B cell (primary cell): ENCODE data around the gene ZNF398. TPM values are rescaled to one million over a fixed set of nuclear protein-coding genes. Genes with fewer than 3 reads are reported as not detected.
A peak's percentile ranks its signal among the peaks of the same experiment; 100 is the strongest.

Experiments
- ATAC-seq: fragments of 200-7000 bp; cut with Tn5 transposase; one replicate; pipeline ENCODE4 v1.10.0; 2021; ENCODE audit warnings: low read depth, mild to moderate bottlenecking, moderate number of reproducible peaks, moderate library complexity
- CTCF ChIA-PET: fragments of 350-600 bp; sonication (Branson Sonifier 250); formaldehyde crosslinking; loops from one replicate; lab custom pipeline; 2021; ENCODE audit warnings: antibody characterized with exemption, inconsistent platforms; lab: Charles Lee
- POLR2A ChIA-PET: fragments of 350-600 bp; sonication (Branson Sonifier 250); formaldehyde crosslinking; loops from one replicate; lab custom pipeline; 2021; ENCODE audit warnings: antibody characterized with exemption; lab: Charles Lee
- DNase-seq: peaks from one replicate; pipeline ENCODE4 v3.0.0; 2013
- H2AFZ ChIP-seq: 2 replicates; pipeline ENCODE4 v1.6.1; 2012; ENCODE audit warnings: mild to moderate bottlenecking, low read depth, low read length; ENCODE audit not compliant: insufficient read depth, poor library complexity, severe bottlenecking
- H3K27ac ChIP-seq, 2 donors: 1 replicate in 1 of 2; 2 replicates in 1 of 2; pipeline ENCODE4 v1.5.1; 2012 to 2013; ENCODE audit warnings: low read length in 2 of 2, mild to moderate bottlenecking in 2 of 2, moderate library complexity in 1 of 2
- H3K27me3 ChIP-seq, 4 experiments: fragments of 200-600 bp in 1 of 4; sonication (generic) in 1 of 4; replicated peaks in 1 of 4; 1 replicate in 2 of 4; 2 replicates in 2 of 4; pipeline versions ENCODE4 v1.6.1 to v1.7.0; 2013 to 2016; ENCODE audit warnings: low read length in 3 of 4, mild to moderate bottlenecking in 2 of 4, mixed read lengths in 1 of 4, moderate library complexity in 1 of 4; ENCODE audit not compliant: insufficient read depth in 4 of 4, control insufficient read depth in 3 of 4; ENCODE audit errors: control extremely low read depth in 1 of 4
- H3K36me3 ChIP-seq, 2 experiments: replicated peaks in 1 of 2; 1 replicate in 1 of 2; 2 replicates in 1 of 2; pipeline versions ENCODE4 v1.6.1 to v1.7.1; 2013; ENCODE audit warnings: low read length in 1 of 2; ENCODE audit not compliant: insufficient read depth in 2 of 2, control insufficient read depth in 1 of 2; ENCODE audit errors: control extremely low read depth in 1 of 2, extremely low read depth in 1 of 2
- H3K4me1 ChIP-seq, 2 donors: fragments of 200-600 bp in 1 of 2; sonication (generic) in 1 of 2; 1 replicate in 1 of 2; 2 replicates in 1 of 2; pipeline versions ENCODE4 v1.5.1 to v1.6.1; 2013 to 2017; ENCODE audit warnings: low read length in 2 of 2; ENCODE audit not compliant: control insufficient read depth in 2 of 2, insufficient read depth in 2 of 2
- H3K4me2 ChIP-seq: replicated peaks from 2 replicates; pipeline ENCODE3; 2012; ENCODE audit warnings: mild to moderate bottlenecking, low read depth, low read length; ENCODE audit not compliant: poor library complexity, severe bottlenecking
- H3K4me3 ChIP-seq, 5 experiments: fragments of 200-600 bp in 1 of 5; sonication (generic) in 1 of 5; 1 replicate in 3 of 5; 2 replicates in 2 of 5; pipeline versions ENCODE4 v1.5.1 to v1.7.0; 2011 to 2016; ENCODE audit warnings: low read length in 4 of 5, mild to moderate bottlenecking in 4 of 5, low read depth in 2 of 5, control low read depth in 1 of 5, moderate library complexity in 1 of 5; ENCODE audit not compliant: insufficient read depth in 1 of 5; ENCODE audit errors: control extremely low read depth in 1 of 5, extremely low read depth in 1 of 5
- H3K79me2 ChIP-seq: fragments of 200-600 bp; sonication (generic); one replicate; pipeline ENCODE4 v1.6.0; 2016; ENCODE audit warnings: low read length; ENCODE audit not compliant: control insufficient read depth, insufficient read depth
- H3K9ac ChIP-seq: fragments of 200-600 bp; sonication (generic); 2 replicates; pipeline ENCODE4 v1.6.1; 2017; ENCODE audit warnings: mild to moderate bottlenecking, low read length, moderate library complexity
- H3K9me3 ChIP-seq, 3 donors: one replicate each; pipeline versions ENCODE4 v1.6.1 to v1.7.1; 2013; ENCODE audit warnings: low read length in 2 of 3; ENCODE audit not compliant: control insufficient read depth in 2 of 3, insufficient read depth in 1 of 3; ENCODE audit errors: control extremely low read depth in 1 of 3
- H4K20me1 ChIP-seq: 2 replicates; pipeline ENCODE4 v1.6.0; 2012; ENCODE audit warnings: mild to moderate bottlenecking, low read length; ENCODE audit not compliant: insufficient read depth, control insufficient read depth, poor library complexity, severe bottlenecking
- H3K27ac Mint-ChIP-seq: one replicate; pipeline ENCODE4 v1.8.0; 2021; ENCODE audit warnings: mixed read lengths
- H3K27me3 Mint-ChIP-seq: one replicate; pipeline ENCODE4 v1.8.0; 2021; ENCODE audit warnings: mixed read lengths
- H3K4me1 Mint-ChIP-seq: one replicate; pipeline ENCODE4 v1.8.0; 2021; ENCODE audit warnings: mixed read lengths
- H3K4me3 Mint-ChIP-seq: one replicate; pipeline ENCODE4 v1.8.0; 2021; ENCODE audit warnings: mixed read lengths
- H3K9me3 Mint-ChIP-seq: one replicate; pipeline ENCODE4 v1.8.0; 2022; ENCODE audit warnings: mixed read lengths; ENCODE audit not compliant: insufficient read depth
- EZH2 ChIP-seq: IDR thresholded peaks from 2 replicates; pipeline ENCODE4 v1.6.1; 2012; ENCODE audit warnings: borderline replicate concordance, low read depth, mild to moderate bottlenecking, moderate library complexity, low read length; ENCODE audit not compliant: insufficient read depth, poor library complexity, severe bottlenecking
- WGBS: methylation state at CpG from one replicate; pipeline ENCODE4 v1.1.5; 2013; ENCODE audit warnings: missing lambda C conversion rate; ENCODE audit not compliant: insufficient coverage; 5-methylcytosine and 5-hydroxymethylcytosine counted together
- intact Hi-C: fragments of 100-400 bp; cut with micrococcal nuclease; formaldehyde crosslinking; loops from one replicate; pipeline ENCODE4 v1.10.0; 2022
- polyA plus RNA-seq: library from polyadenylated mRNA; depleted of rRNA; stranded (reverse); fragments of >200 nt; gene quantifications from 2 replicates; pipeline ENCODE4 v1.2.3, GENCODE V29; 2012
- total RNA-seq, 2 donors: library from RNA; stranded (reverse); fragments of 120-200 nt in 1 of 2; gene quantifications; 1 replicate in 1 of 2; 2 replicates in 1 of 2; pipeline versions ENCODE4 v1.2.3 to v1.2.4, GENCODE V29; 2013 to 2022
- TF ChIP-seq, protein P1 (sequence below): fragments of 200-600 bp; IDR thresholded peaks from one replicate; pipeline ENCODE4 v1.8.0; 2022; ENCODE audit warnings: antibody characterized with exemption, mild to moderate bottlenecking

The ZNF398 gene
- total and polyA plus RNA-seq, 2 donors (not counting 1 experiment from before 2014, with no cell fraction given): 7.7 to 22.5 TPM

DNA sequence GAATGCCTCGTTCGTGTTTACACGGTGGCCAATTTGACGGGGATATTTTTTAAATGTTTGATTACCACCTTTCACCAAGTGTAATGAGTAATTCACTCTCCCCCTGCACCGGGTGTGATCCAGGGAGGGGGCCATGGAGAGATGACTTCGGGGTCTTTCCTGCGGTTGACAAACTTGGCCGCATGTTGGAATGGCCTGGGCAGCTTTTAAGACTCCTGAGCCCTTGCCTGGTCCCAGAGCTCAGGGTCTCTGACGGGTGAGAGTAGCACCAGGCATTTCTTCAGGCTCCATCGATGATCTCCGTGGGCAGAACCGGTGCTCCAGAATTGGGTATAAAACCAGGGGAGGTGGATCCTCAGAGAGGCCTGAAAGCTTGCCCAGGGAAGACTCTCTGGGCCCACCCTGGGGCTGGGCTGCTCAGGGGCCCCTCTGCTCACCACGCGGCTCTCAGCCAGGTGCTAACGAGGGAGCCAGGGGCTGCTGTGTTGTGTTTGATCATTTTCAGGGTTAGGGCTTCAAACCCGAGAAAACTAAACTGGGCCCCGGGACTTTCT, 49.0 kb downstream of the ZNF398 start:
- Histone ChIP-seq H3K9ac (peak overlapping the region; percentile 94), H4K20me1 (peaks cover 10% of the 10 kb centered on the region), H2AFZ (peak overlapping the region; percentile 94), H3K79me2 (peaks cover 31% of the 10 kb centered on the region), H3K4me2 (peak overlapping the region; percentile 90), H3K27ac (peak overlapping the region in 1 of 2 donors; percentile 62), H3K4me1 (peaks cover 14 to 18% of the 10 kb centered on the region in 2 donors), H3K27me3 (no peaks in the 10 kb centered on the region), H3K9me3 (no peaks in the 10 kb centered on the region), H3K36me3 (peaks cover 6 to 20% of the 10 kb centered on the region in 2 experiments), H3K4me3 (peak overlapping the region; percentile 60 to 92 (median 79))
- Mint-ChIP-seq H3K9me3 (no peaks in the 10 kb centered on the region), H3K27ac (peak overlapping the region; percentile 79), H3K4me3 (peak overlapping the region; percentile 89), H3K27me3 (no peaks in the 10 kb centered on the region), H3K4me1 (peaks cover 33% of the 10 kb centered on the region)
- DNase-seq: no peak
- TF ChIP-seq, protein P1, sequence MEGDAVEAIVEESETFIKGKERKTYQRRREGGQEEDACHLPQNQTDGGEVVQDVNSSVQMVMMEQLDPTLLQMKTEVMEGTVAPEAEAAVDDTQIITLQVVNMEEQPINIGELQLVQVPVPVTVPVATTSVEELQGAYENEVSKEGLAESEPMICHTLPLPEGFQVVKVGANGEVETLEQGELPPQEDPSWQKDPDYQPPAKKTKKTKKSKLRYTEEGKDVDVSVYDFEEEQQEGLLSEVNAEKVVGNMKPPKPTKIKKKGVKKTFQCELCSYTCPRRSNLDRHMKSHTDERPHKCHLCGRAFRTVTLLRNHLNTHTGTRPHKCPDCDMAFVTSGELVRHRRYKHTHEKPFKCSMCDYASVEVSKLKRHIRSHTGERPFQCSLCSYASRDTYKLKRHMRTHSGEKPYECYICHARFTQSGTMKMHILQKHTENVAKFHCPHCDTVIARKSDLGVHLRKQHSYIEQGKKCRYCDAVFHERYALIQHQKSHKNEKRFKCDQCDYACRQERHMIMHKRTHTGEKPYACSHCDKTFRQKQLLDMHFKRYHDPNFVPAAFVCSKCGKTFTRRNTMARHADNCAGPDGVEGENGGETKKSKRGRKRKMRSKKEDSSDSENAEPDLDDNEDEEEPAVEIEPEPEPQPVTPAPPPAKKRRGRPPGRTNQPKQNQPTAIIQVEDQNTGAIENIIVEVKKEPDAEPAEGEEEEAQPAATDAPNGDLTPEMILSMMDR: no peak
- TF ChIP-seq EZH2: no peak
- ChIA-PET CTCF (interaction anchor here (1.3 to 2.4 kb wide), 8 partner anchors 15 to 191 kb away, joined by 3 to 18 read pairs (median 6); partner anchors contain the start of genes ZNF398, ZNF425 and ZNF783), POLR2A (interaction anchor here (1.2 kb wide), 1 partner anchor 227 kb away, joined by 3 read pairs; no protein-coding TSS in a partner anchor)
- intact Hi-C loops: loop anchor here (5.0 kb wide), 4 partner anchors 49 to 641 kb away; partner anchors contain the start of genes ZNF398, ZNF425 and ZNF862
- ATAC-seq: no peak
- 4% methylated on average over 13 of the region's 17 CpGs for WGBS

DNA sequence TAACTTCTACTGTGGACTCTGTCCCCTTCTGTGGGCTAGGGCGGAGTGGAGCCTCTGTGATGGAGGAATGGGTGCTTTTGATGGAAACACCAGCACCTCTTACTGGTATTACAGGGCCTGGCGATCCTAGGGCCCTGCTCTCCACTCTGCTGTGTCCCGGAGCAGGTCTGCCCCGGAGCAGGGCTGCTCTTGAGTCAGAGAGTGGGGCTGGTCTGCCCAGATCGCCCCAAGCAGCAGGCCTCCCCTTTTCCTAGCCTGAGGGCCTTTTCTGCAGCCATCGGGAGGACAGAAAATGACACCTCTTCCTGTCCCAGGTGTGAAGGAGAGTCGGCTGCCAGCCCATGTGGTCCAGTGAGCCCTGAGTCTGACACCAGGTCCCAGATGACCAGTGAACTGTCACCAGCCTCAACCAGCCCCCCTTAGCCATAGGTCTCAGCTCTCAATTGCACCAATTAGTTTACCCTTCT, 49.5 kb downstream of the ZNF398 start:
- H4K20me1 ChIP-seq: peaks cover 10% of the 10 kb centered on the region
- TF ChIP-seq, protein P1: no peak
- no peak for TF ChIP-seq EZH2
- no peaks in the 10 kb centered on the region for H3K9me3 ChIP-seq
- H3K27ac ChIP-seq: peak overlapping the region in 1 of 2 donors; percentile 62
- no peaks in the 10 kb centered on the region for H3K27me3 Mint-ChIP-seq
- WGBS: 25% methylated on average over 7 of the region's 7 CpGs
- H3K79me2 ChIP-seq: peaks cover 33% of the 10 kb centered on the region
- DNase-seq: peak; percentile 29
- peak overlapping the region; percentile 70 for H3K27ac Mint-ChIP-seq
- peak overlapping the region; percentile 90 for H3K4me2 ChIP-seq
- no peak for ATAC-seq
- H3K4me3 Mint-ChIP-seq: peak overlapping the region; percentile 89
- peaks cover 30% of the 10 kb centered on the region for H3K4me1 Mint-ChIP-seq
- H3K27me3 ChIP-seq: no peaks in the 10 kb centered on the region
- H3K9me3 Mint-ChIP-seq: no peaks in the 10 kb centered on the region
- ChIA-PET POLR2A (no interaction called here), CTCF (interaction anchor here (1.4 to 2.4 kb wide), 3 partner anchors 49 to 131 kb away, joined by 4 to 18 read pairs (median 9); partner anchors contain the start of genes ZNF398 and ZNF783)
- peaks cover 6 to 20% of the 10 kb centered on the region in 2 experiments for H3K36me3 ChIP-seq
- H3K9ac ChIP-seq: peak overlapping the region; percentile 94
- H3K4me1 ChIP-seq: peaks cover 14 to 18% of the 10 kb centered on the region in 2 donors
- peak overlapping the region; percentile 94 for H2AFZ ChIP-seq
- H3K4me3 ChIP-seq: peak overlapping the region; percentile 60 to 92 (median 79)
- intact Hi-C loops: loop anchor here (5.0 kb wide), 4 partner anchors 49 to 641 kb away; partner anchors contain the start of genes ZNF398, ZNF425 and ZNF862
